ENCODE measurements around the gene CHN1.

CHN1 gene, protein sequence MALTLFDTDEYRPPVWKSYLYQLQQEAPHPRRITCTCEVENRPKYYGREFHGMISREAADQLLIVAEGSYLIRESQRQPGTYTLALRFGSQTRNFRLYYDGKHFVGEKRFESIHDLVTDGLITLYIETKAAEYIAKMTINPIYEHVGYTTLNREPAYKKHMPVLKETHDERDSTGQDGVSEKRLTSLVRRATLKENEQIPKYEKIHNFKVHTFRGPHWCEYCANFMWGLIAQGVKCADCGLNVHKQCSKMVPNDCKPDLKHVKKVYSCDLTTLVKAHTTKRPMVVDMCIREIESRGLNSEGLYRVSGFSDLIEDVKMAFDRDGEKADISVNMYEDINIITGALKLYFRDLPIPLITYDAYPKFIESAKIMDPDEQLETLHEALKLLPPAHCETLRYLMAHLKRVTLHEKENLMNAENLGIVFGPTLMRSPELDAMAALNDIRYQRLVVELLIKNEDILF

GRCh38 chr2:175004980-175005732 is at the start of gene CHN1:
TSS of gene CHN1 (minus strand) at chr2:175005381. CDS start at chr2:175004912, 469 bp downstream.
- DNase-seq (ENCODE audit: low read depth, low spot score) = peak; percentile 64
- H3K4me3 ChIP-seq (ENCODE audit: low read depth, low read length) = peak within 1 kb of the TSS; percentile 51
- in situ Hi-C loops (cut with HindIII; ENCODE audit: low sequenced_read_pairs) = no loop called here
- no peak for TF ChIP-seq CTCF (IDR thresholded peaks at IDR 0.05; ENCODE audit: low read depth, low read length)

DNA sequence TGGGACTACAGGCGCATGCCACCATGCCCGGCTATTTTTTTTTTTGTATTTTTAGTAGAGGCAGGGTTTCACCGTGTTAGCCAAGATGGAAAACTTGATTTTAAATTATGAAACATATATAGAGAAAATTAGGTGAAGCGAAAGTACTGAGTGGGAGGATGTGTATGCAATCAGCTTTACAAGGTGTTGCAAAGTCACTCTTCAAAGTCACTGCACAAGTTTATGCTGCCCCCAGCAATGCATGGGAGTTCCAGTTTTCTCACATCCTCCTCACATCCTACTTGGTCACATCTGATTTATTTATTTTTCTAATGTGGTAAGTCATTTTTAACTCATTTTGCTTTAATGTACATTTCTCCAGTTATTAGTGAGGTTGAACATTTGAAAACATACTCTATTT is 49.2 kb upstream of the CHN1 start:
- in situ Hi-C loops (cut with HindIII; ENCODE audit: low sequenced_read_pairs) = no loop called here
- no peak for DNase-seq (ENCODE audit: low read depth, low spot score)
- no peak for TF ChIP-seq CTCF (IDR thresholded peaks at IDR 0.05; ENCODE audit: low read depth, low read length)
- H3K4me3 ChIP-seq (ENCODE audit: low read depth, low read length) = no peak overlapping the region

GRCh38 chr2:175049661-175050060 is 44.5 kb upstream of the CHN1 start:
- TF ChIP-seq CTCF (IDR thresholded peaks at IDR 0.05; ENCODE audit: low read depth, low read length) = no peak
- in situ Hi-C loops (cut with HindIII; ENCODE audit: low sequenced_read_pairs) = no loop called here
- no peak overlapping the region for H3K4me3 ChIP-seq (ENCODE audit: low read depth, low read length)
- DNase-seq (ENCODE audit: low read depth, low spot score) = no peak

DNA sequence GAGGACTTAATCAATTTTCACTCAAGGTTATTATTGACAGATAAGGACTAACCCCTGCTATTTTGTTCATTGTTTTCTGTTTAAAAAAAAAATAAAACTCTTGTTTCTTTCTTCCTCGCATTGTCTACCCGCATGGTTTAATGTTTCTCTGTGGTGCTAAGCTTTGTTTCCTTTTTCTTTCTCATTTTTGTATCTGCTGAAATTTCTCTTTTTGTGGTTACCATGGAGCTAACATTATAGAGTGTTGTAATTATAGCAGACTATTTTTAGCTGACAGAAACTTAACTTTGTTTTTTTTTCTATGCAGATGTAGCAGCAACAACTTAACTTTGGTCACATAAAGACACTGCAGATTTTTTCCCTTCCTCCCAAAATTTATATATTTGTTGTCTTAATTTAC is 43.1 kb upstream of the CHN1 start:
- in situ Hi-C loops (cut with HindIII; ENCODE audit: low sequenced_read_pairs) = no loop called here
- no peak overlapping the region for H3K4me3 ChIP-seq (ENCODE audit: low read depth, low read length)
- no peak for DNase-seq (ENCODE audit: low read depth, low spot score)
- no peak for TF ChIP-seq CTCF (IDR thresholded peaks at IDR 0.05; ENCODE audit: low read depth, low read length)

DNA sequence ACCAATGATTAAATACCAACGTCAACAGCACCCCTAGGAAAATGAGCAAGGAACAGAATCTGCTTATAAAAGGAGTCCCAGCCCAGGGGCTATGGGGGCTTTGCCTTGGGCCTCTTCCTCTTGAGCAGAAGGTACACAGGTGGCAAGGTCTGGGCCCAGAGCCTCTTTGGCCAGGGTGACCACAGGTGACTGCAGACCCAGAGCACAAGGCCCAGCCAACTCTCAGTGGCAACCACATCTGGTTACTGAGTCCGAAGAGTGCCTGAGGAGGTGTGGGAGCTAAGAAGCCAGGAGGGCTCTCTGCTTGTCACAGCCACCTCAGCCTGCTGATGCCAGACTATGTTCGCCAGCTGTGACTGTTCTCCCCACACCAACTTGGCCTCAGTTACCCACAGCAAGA is 34.3 kb upstream of the CHN1 start:
- no peak for TF ChIP-seq CTCF (IDR thresholded peaks at IDR 0.05; ENCODE audit: low read depth, low read length)
- in situ Hi-C loops (cut with HindIII; ENCODE audit: low sequenced_read_pairs) = no loop called here
- no peak overlapping the region for H3K4me3 ChIP-seq (ENCODE audit: low read depth, low read length)
- DNase-seq (ENCODE audit: low read depth, low spot score) = no peak

DNA sequence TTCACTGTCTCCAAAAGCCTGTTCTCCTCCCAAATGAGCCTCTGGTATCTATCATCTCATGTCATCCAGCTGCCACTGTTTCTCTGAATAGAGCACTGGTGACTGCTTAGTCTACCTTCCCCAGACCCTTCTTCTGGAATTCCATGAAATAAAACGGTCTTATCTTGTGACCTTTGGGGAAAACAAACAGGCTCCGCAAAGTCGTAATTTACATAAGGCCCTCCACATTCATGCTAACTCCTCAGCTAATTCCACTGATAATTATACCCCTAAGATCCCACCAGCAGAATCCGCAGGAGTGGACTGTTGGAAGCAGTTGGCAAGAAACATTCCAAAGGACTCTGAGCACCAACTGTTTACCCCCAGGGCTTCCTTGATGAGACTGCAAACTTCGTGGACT is 33.9 kb upstream of the CHN1 start:
- no peak for TF ChIP-seq CTCF (IDR thresholded peaks at IDR 0.05; ENCODE audit: low read depth, low read length)

More for the DNA sequence above, 33.9 kb upstream of the CHN1 start:
- no peak overlapping the region for H3K4me3 ChIP-seq (ENCODE audit: low read depth, low read length)
- no peak for DNase-seq (ENCODE audit: low read depth, low spot score)
- in situ Hi-C loops (cut with HindIII; ENCODE audit: low sequenced_read_pairs) = no loop called here
